HPDE6-E6E7 (cell line): ENCODE data around the gene HTR4.
"Not testable (repeated sequence)": the region's sequence is repeated elsewhere in the genome, so short reads cannot be mapped to it uniquely, and the experiment has no call there.

Experiments
- DNase-seq: peaks from one replicate; pipeline ENCODE4 v3.0.0; 2011; ENCODE audit warnings: missing footprints; ENCODE audit errors: extremely low spot score

Gene HTR4

GRCh38 chr5:148653836-148654781 lies at the start of gene HTR4:
Gene HTR4, minus strand, starts transcription at chr5:148654527. Its CDS starts 17,513 bp downstream, at chr5:148637014.
- DNase-seq = no peak

GRCh38 chr5:148702019-148702596 lies 47.8 kb upstream of the HTR4 start:
- DNase-seq = no peak

- no peak for DNase-seq
Measured at GRCh38 chr5:148699028-148699427, 44.7 kb upstream of the HTR4 start.

GRCh38 chr5:148697809-148698196 lies 43.5 kb upstream of the HTR4 start:
- DNase-seq = no peak

GRCh38 chr5:148697180-148697808 lies 43.0 kb upstream of the HTR4 start:
- DNase-seq = no peak

- no peak for DNase-seq
Measured at GRCh38 chr5:148696187-148697036, 42.1 kb upstream of the HTR4 start.

GRCh38 chr5:148690945-148691344 lies 36.6 kb upstream of the HTR4 start:
- no peak for DNase-seq

GRCh38 chr5:148688787-148689186 lies 34.5 kb upstream of the HTR4 start:
- DNase-seq = no peak

- DNase-seq = no peak
Measured at GRCh38 chr5:148687871-148688270, 33.5 kb upstream of the HTR4 start.

GRCh38 chr5:148687427-148687826 lies 33.1 kb upstream of the HTR4 start:
- DNase-seq = no peak

GRCh38 chr5:148686660-148687059 lies 32.3 kb upstream of the HTR4 start:
- DNase-seq = no peak

- no peak for DNase-seq
Measured at GRCh38 chr5:148685520-148686134, 31.3 kb upstream of the HTR4 start.

GRCh38 chr5:148684528-148684927 lies 30.2 kb upstream of the HTR4 start:
- DNase-seq = no peak

- DNase-seq = no peak
Measured at GRCh38 chr5:148683651-148684050, 29.3 kb upstream of the HTR4 start.

GRCh38 chr5:148682058-148683026 lies 28.0 kb upstream of the HTR4 start:
- DNase-seq = no peak

- DNase-seq = no peak
Measured at GRCh38 chr5:148681157-148682057, 27.1 kb upstream of the HTR4 start.

- not testable (repeated sequence) for DNase-seq
Measured at GRCh38 chr5:148673704-148674103, 19.4 kb upstream of the HTR4 start.

- no peak for DNase-seq
Measured at GRCh38 chr5:148666353-148666752, 12.0 kb upstream of the HTR4 start.

GRCh38 chr5:148665431-148665830 lies 11.1 kb upstream of the HTR4 start:
- DNase-seq = no peak
